OCI-LY7 (cell line): ENCODE data around the gene OCRL. TPM values are rescaled to one million over a fixed set of nuclear protein-coding genes. Genes with fewer than 3 reads are reported as not detected.

Experiments used
- BruUV-seq: library from RNA; stranded (reverse); fragments of 400-500 nt; replicated peaks from 2 replicates; lab custom pipeline; 2021; lab: Mats Ljungman, UMichigan
- CTCF ChIA-PET: fragments of 300-600 bp; sonication (Branson Sonifier 250); formaldehyde crosslinking; loops from one replicate; lab custom pipeline; 2022; ENCODE audit warnings: antibody characterized with exemption; ENCODE audit not compliant: unreplicated experiment; lab: Charles Lee
- POLR2A ChIA-PET: fragments of 300-600 bp; sonication (Branson Sonifier 250); formaldehyde crosslinking; loops from one replicate; lab custom pipeline; 2022; ENCODE audit warnings: antibody characterized with exemption; lab: Charles Lee
- DNase-seq: peaks from one replicate; pipeline ENCODE4 v3.0.0-alpha.2; 2015; ENCODE audit warnings: low spot score
- H2AFZ ChIP-seq: fragments of 200-600 bp; sonication (generic), shearing (Covaris generic); 2 replicates; pipeline ENCODE4 v1.6.1; 2014; ENCODE audit warnings: mild to moderate bottlenecking, antibody characterized with exemption, low read length, moderate library complexity
- H3K27ac ChIP-seq: fragments of 200-600 bp; sonication (generic); 2 replicates; pipeline ENCODE4 v1.5.1; 2014; ENCODE audit warnings: mixed run types, low read depth, mild to moderate bottlenecking, moderate library complexity, low read length, inconsistent platforms; ENCODE audit not compliant: poor library complexity, severe bottlenecking
- H3K36me3 ChIP-seq: fragments of 200-600 bp; sonication (generic); 2 replicates; pipeline ENCODE4 v1.6.1; 2014; ENCODE audit warnings: mild to moderate bottlenecking, antibody characterized with exemption, low read length, moderate library complexity, mixed read lengths; ENCODE audit not compliant: insufficient read depth
- H3K4me1 ChIP-seq: fragments of 200-600 bp; sonication (generic); 2 replicates; pipeline ENCODE4 v1.5.1; 2014; ENCODE audit warnings: mild to moderate bottlenecking, low read length; ENCODE audit not compliant: insufficient read depth, poor library complexity, severe bottlenecking
- H3K4me2 ChIP-seq: fragments of 200-600 bp; sonication (generic); 2 replicates; pipeline ENCODE4 v1.6.1; 2014; ENCODE audit warnings: mild to moderate bottlenecking, low read length
- H3K4me3 ChIP-seq: fragments of 200-600 bp; sonication (generic); 2 replicates; pipeline ENCODE4 v1.5.1; 2014; ENCODE audit warnings: mild to moderate bottlenecking, low read depth, low read length; ENCODE audit not compliant: poor library complexity, severe bottlenecking
- H3K79me2 ChIP-seq: fragments of 200-600 bp; sonication (generic); 2 replicates; pipeline ENCODE4 v1.6.1; 2016; ENCODE audit warnings: low read depth, mild to moderate bottlenecking, low read length, moderate library complexity, mixed read lengths; ENCODE audit not compliant: insufficient read depth
- H3K9me2 ChIP-seq: fragments of 200-600 bp; sonication (generic); 2 replicates; pipeline ENCODE4 v1.6.1; 2016; ENCODE audit warnings: mild to moderate bottlenecking, low read length, mixed read lengths; ENCODE audit not compliant: insufficient read depth
- H3K9me3 ChIP-seq: fragments of 200-600 bp; sonication (generic); 2 replicates; pipeline ENCODE4 v1.6.1; 2014; ENCODE audit warnings: mild to moderate bottlenecking, mixed run types, low read length, mixed read lengths
- H4K20me1 ChIP-seq: fragments of 200-600 bp; sonication (generic); 2 replicates; pipeline ENCODE4 v1.6.1; 2014; ENCODE audit warnings: mild to moderate bottlenecking, antibody characterized with exemption, low read length, moderate library complexity, mixed read lengths; ENCODE audit not compliant: insufficient read depth
- EZH2phosphoT487 ChIP-seq: fragments of 200-600 bp; sonication (generic); IDR thresholded peaks from 2 replicates; pipeline ENCODE4 v1.6.1; 2018; ENCODE audit warnings: low read depth, borderline replicate concordance, mild to moderate bottlenecking, mixed run types, antibody characterized with exemption, low read length, moderate library complexity, mixed read lengths
- intact Hi-C: fragments of 100-400 bp; cut with micrococcal nuclease; formaldehyde crosslinking; loops from one replicate; pipeline ENCODE4 v1.10.0; 2022; ENCODE audit not compliant: unreplicated experiment
- total RNA-seq, 2 experiments: library from RNA; depleted of rRNA in 1 of 2; stranded (reverse); fragments of >200 nt in 1 of 2; shearing (Covaris generic) in 1 of 2; gene quantifications; 2 replicates each; pipeline ENCODE4 v1.2.3, GENCODE V29; 2014 to 2022
- TF ChIP-seq, protein P1 (sequence below): fragments of 200-600 bp; sonication (generic); conservative IDR thresholded peaks from 2 replicates; pipeline ENCODE4 v1.5.1; 2014; ENCODE audit warnings: mild to moderate bottlenecking, antibody characterized with exemption, low read length, moderate library complexity, mixed read lengths

OCRL gene
- total RNA-seq, 2 experiments from 2014 or later, result 3.1 to 6.7 TPM

- H3K4me1 ChIP-seq, result no peaks in the 10 kb centered on the region
- CTCF ChIA-PET, result no interaction called here
- no peaks in the 10 kb centered on the region for H3K9me2 ChIP-seq
- TF ChIP-seq, protein P1, sequence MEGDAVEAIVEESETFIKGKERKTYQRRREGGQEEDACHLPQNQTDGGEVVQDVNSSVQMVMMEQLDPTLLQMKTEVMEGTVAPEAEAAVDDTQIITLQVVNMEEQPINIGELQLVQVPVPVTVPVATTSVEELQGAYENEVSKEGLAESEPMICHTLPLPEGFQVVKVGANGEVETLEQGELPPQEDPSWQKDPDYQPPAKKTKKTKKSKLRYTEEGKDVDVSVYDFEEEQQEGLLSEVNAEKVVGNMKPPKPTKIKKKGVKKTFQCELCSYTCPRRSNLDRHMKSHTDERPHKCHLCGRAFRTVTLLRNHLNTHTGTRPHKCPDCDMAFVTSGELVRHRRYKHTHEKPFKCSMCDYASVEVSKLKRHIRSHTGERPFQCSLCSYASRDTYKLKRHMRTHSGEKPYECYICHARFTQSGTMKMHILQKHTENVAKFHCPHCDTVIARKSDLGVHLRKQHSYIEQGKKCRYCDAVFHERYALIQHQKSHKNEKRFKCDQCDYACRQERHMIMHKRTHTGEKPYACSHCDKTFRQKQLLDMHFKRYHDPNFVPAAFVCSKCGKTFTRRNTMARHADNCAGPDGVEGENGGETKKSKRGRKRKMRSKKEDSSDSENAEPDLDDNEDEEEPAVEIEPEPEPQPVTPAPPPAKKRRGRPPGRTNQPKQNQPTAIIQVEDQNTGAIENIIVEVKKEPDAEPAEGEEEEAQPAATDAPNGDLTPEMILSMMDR, result no peak
- no peak for TF ChIP-seq EZH2phosphoT487
- no peak overlapping the region for H3K4me2 ChIP-seq
- H3K4me3 ChIP-seq, result no peak overlapping the region
- H4K20me1 ChIP-seq, result no peaks in the 10 kb centered on the region
- no TSS peak for BruUV-seq
- POLR2A ChIA-PET, result interaction anchor here (1.2 kb wide), 1 partner anchor 13 kb away, joined by 3 read pairs; no protein-coding TSS in a partner anchor
- intact Hi-C loops, result no loop called here
- H3K27ac ChIP-seq, result no peak overlapping the region
- no peak for DNase-seq
- H3K79me2 ChIP-seq, result no peaks in the 10 kb centered on the region
- H3K36me3 ChIP-seq, result no peaks in the 10 kb centered on the region
- H3K9me3 ChIP-seq, result no peaks in the 10 kb centered on the region
- H2AFZ ChIP-seq, result no peak overlapping the region
Observed at GRCh38 chrX:129497146-129497843, 42.8 kb upstream of the OCRL start.

DNA sequence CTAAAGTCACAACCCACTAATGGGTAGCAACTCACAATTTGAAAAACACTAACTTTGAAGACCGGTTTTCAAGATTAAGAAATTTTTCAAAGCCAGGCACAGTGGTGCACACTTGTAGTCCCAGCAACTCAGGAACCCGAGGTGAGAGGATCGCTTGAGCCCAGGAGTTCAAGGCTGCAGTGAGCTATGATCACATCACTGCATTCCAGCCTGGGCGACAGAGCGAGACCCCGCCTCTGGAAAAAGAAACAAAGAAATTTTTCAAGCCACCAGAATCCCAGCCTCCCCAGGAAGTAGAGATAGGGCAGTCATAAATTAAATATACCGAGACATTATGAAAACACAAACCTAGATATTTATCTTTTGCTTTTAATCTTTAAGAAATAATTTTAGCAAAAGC is 29.7 kb upstream of the OCRL start:
- Histone ChIP-seq H3K4me2 (no peak overlapping the region), H3K4me1 (no peaks in the 10 kb centered on the region), H3K9me2 (no peaks in the 10 kb centered on the region), H3K27ac (no peak overlapping the region), H3K4me3 (no peak overlapping the region), H3K36me3 (no peaks in the 10 kb centered on the region), H4K20me1 (no peaks in the 10 kb centered on the region), H3K79me2 (no peaks in the 10 kb centered on the region), H3K9me3 (no peaks in the 10 kb centered on the region), H2AFZ (no peak overlapping the region)
- intact Hi-C loops, result no loop called here
- TF ChIP-seq EZH2phosphoT487, result no peak
- TF ChIP-seq, protein P1, result no peak
- CTCF ChIA-PET, result no interaction called here
- POLR2A ChIA-PET, result interaction anchor here (0.6 kb wide), 2 partner anchors 26 to 47 kb away, joined by 3 to 4 read pairs; no protein-coding TSS in a partner anchor
- no peak for DNase-seq
- BruUV-seq, result no TSS peak

DNA sequence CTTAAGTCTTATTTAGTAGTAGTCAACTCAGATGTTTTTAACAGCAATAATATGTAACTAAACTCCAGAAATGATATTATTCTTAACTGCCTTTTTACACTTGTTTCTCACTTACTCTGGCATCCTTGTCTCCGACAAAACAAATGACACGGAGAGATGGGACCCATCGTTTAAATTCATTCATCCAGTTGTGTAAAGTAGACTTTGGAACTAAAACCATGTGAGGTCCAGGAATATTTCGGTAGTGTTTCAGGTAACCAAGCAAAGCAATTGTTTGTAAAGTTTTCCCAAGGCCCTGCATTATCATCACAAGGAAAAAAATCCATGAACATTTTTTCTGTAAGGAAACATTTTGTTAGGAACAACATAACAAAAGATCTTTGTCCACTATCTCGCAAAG is 28.4 kb upstream of the OCRL start:
- intact Hi-C loops, result no loop called here
- POLR2A ChIA-PET, result no interaction called here
- H3K9me2 ChIP-seq, result no peaks in the 10 kb centered on the region
- no peaks in the 10 kb centered on the region for H3K4me1 ChIP-seq
- BruUV-seq, result no TSS peak
- H4K20me1 ChIP-seq, result no peaks in the 10 kb centered on the region
- no peak overlapping the region for H2AFZ ChIP-seq
- no peaks in the 10 kb centered on the region for H3K36me3 ChIP-seq
- TF ChIP-seq, protein P1, result no peak
- no peak for TF ChIP-seq EZH2phosphoT487
- no peaks in the 10 kb centered on the region for H3K9me3 ChIP-seq
- H3K4me3 ChIP-seq, result no peak overlapping the region
- no peak overlapping the region for H3K4me2 ChIP-seq
- CTCF ChIA-PET, result no interaction called here
- no peak overlapping the region for H3K27ac ChIP-seq
- no peaks in the 10 kb centered on the region for H3K79me2 ChIP-seq
- no peak for DNase-seq
